ENCODE data around the gene CWF19L2.

The CWF19L2 gene

GRCh38 chr11:107282195-107282594 is 175.4 kb downstream of the CWF19L2 start:
- DNase-seq = no peak

Measured in central memory CD4-positive, alpha-beta T cell (primary cell).